HUES48 (cell line): Measurements from ENCODE around the gene FAM83G.
"Not testable (repeated sequence)": the region's sequence is repeated elsewhere in the genome, so short reads cannot be mapped to it uniquely, and the experiment has no call there.

Experiments
- H3K27ac ChIP-seq: one replicate; pipeline ENCODE4 v1.7.0; 2013; ENCODE audit warnings: low read depth, low read length, inconsistent platforms
- H3K27me3 ChIP-seq: 2 replicates; pipeline ENCODE4 v1.6.1; 2013; ENCODE audit warnings: mild to moderate bottlenecking, low read length; ENCODE audit not compliant: control insufficient read depth, insufficient read depth
- H3K36me3 ChIP-seq: 2 replicates; pipeline ENCODE4 v1.6.1; 2013; ENCODE audit warnings: low read length; ENCODE audit not compliant: control insufficient read depth, insufficient read depth
- H3K4me1 ChIP-seq: 2 replicates; pipeline ENCODE4 v1.6.1; 2013; ENCODE audit warnings: mild to moderate bottlenecking, low read length; ENCODE audit not compliant: control insufficient read depth, insufficient read depth
- H3K4me3 ChIP-seq: 2 replicates; pipeline ENCODE4 v1.5.1; 2013; ENCODE audit warnings: mild to moderate bottlenecking, low read depth, low read length
- H3K9ac ChIP-seq: 2 replicates; pipeline ENCODE4 v1.6.1; 2013; ENCODE audit warnings: mild to moderate bottlenecking, low read depth, low read length, moderate library complexity
- H3K9me3 ChIP-seq: 2 replicates; pipeline ENCODE4 v1.6.1; 2013; ENCODE audit warnings: low read length; ENCODE audit not compliant: control insufficient read depth, insufficient read depth

The FAM83G gene

GRCh38 chr17:19037547-19037946 lies 33.0 kb upstream of the FAM83G start:
- not testable (repeated sequence) for H3K4me1 ChIP-seq, H3K9me3 ChIP-seq, H3K27me3 ChIP-seq, H3K27ac ChIP-seq, H3K9ac ChIP-seq, H3K36me3 ChIP-seq, H3K4me3 ChIP-seq

- H3K36me3 ChIP-seq, H3K27ac ChIP-seq: not testable (repeated sequence)
Observed at GRCh38 chr17:19036186-19036585, 31.6 kb upstream of the FAM83G start.

GRCh38 chr17:19032377-19032988 lies 27.9 kb upstream of the FAM83G start:
- H3K9me3 ChIP-seq, H3K27ac ChIP-seq, H3K9ac ChIP-seq, H3K36me3 ChIP-seq, H3K4me3 ChIP-seq, H3K4me1 ChIP-seq, H3K27me3 ChIP-seq: not testable (repeated sequence)

More at GRCh38 chr17:19036186-19036585, 31.6 kb upstream of the FAM83G start:
- H3K4me3 ChIP-seq, H3K9me3 ChIP-seq, H3K4me1 ChIP-seq, H3K27me3 ChIP-seq, H3K9ac ChIP-seq: not testable (repeated sequence)

GRCh38 chr17:19031729-19032128 lies 27.2 kb upstream of the FAM83G start:
- H3K4me3 ChIP-seq, result not testable (repeated sequence)

GRCh38 chr17:19030771-19031449 lies 26.3 kb upstream of the FAM83G start:
- H3K4me1 ChIP-seq, H3K36me3 ChIP-seq, H3K4me3 ChIP-seq, H3K9me3 ChIP-seq, H3K27me3 ChIP-seq, H3K27ac ChIP-seq, H3K9ac ChIP-seq: not testable (repeated sequence)

More at GRCh38 chr17:19031729-19032128, 27.2 kb upstream of the FAM83G start:
- not testable (repeated sequence) for H3K9ac ChIP-seq, H3K27ac ChIP-seq, H3K36me3 ChIP-seq, H3K4me1 ChIP-seq, H3K27me3 ChIP-seq, H3K9me3 ChIP-seq

GRCh38 chr17:19029740-19030139 lies 25.2 kb upstream of the FAM83G start:
- not testable (repeated sequence) for H3K4me3 ChIP-seq, H3K9me3 ChIP-seq, H3K9ac ChIP-seq, H3K27me3 ChIP-seq, H3K27ac ChIP-seq, H3K4me1 ChIP-seq, H3K36me3 ChIP-seq

- H3K27me3 ChIP-seq, H3K27ac ChIP-seq, H3K4me1 ChIP-seq, H3K36me3 ChIP-seq, H3K9me3 ChIP-seq, H3K4me3 ChIP-seq, H3K9ac ChIP-seq: not testable (repeated sequence)
Observed at GRCh38 chr17:19028671-19029070, 24.1 kb upstream of the FAM83G start.

GRCh38 chr17:19024101-19025078 lies 19.8 kb upstream of the FAM83G start:
- Histone ChIP-seq H3K36me3 (no peaks in the 10 kb centered on the region), H3K4me3 (no peak overlapping the region), H3K27ac (no peak overlapping the region), H3K4me1 (no peaks in the 10 kb centered on the region), H3K9ac (no peak overlapping the region), H3K27me3 (no peaks in the 10 kb centered on the region), H3K9me3 (no peaks in the 10 kb centered on the region)

- Histone ChIP-seq H3K27ac (no peak overlapping the region), H3K4me1 (no peaks in the 10 kb centered on the region), H3K4me3 (no peak overlapping the region), H3K9me3 (no peaks in the 10 kb centered on the region), H3K9ac (no peak overlapping the region), H3K36me3 (no peaks in the 10 kb centered on the region), H3K27me3 (no peaks in the 10 kb centered on the region)
Observed at GRCh38 chr17:19023209-19023999, 18.8 kb upstream of the FAM83G start.

GRCh38 chr17:19022747-19023146 lies 18.2 kb upstream of the FAM83G start:
- no peak overlapping the region for H3K4me3 ChIP-seq
- no peak overlapping the region for H3K27ac ChIP-seq
- no peaks in the 10 kb centered on the region for H3K36me3 ChIP-seq
- H3K4me1 ChIP-seq, result no peaks in the 10 kb centered on the region
- H3K27me3 ChIP-seq, result no peaks in the 10 kb centered on the region
- no peak overlapping the region for H3K9ac ChIP-seq
- no peaks in the 10 kb centered on the region for H3K9me3 ChIP-seq
